ENCODE results near the gene MBD5. TPM values are rescaled to one million over a fixed set of nuclear protein-coding genes. Genes with fewer than 3 reads are reported as not detected.

The MBD5 gene
- total and polyA plus RNA-seq, 2 donors (not counting 1 experiment from before 2014, with no cell fraction given) = 10.9 to 69.7 TPM

GRCh38 chr2:148251993-148252392 lies 231.1 kb downstream of the MBD5 start:
- Mint-ChIP-seq H3K4me3 (no peak overlapping the region), H3K9me3 (ENCODE audit: insufficient read depth) (peaks cover 13% of the 10 kb centered on the region), H3K4me1 (no peaks in the 10 kb centered on the region), H3K27ac (no peak overlapping the region), H3K27me3 (no peaks in the 10 kb centered on the region)
- Histone ChIP-seq H3K9me3 (ENCODE audit: control extremely low read depth in 1 of 3, control insufficient read depth in 2 of 3, insufficient read depth in 1 of 3, low read length in 2 of 3) (peaks cover 0 to 47% (median 36%) of the 10 kb centered on the region in 3 donors), H3K4me3 (ENCODE audit: control extremely low read depth in 1 of 5, extremely low read depth in 1 of 5, insufficient read depth in 1 of 5, low read depth in 2 of 5, low read length in 4 of 5) (no peak overlapping the region), H3K27ac (ENCODE audit: low read length in 2 of 2) (no peak overlapping the region), H3K9ac (ENCODE audit: low read length) (no peak overlapping the region), H3K79me2 (ENCODE audit: control insufficient read depth, insufficient read depth, low read length) (no peaks in the 10 kb centered on the region), H3K4me2 (replicated peaks; ENCODE audit: low read depth, low read length, poor library complexity, severe bottlenecking) (no peak overlapping the region), H3K36me3 (replicated peaks in 1 of 2; ENCODE audit: control extremely low read depth in 1 of 2, control insufficient read depth in 1 of 2, extremely low read depth in 1 of 2, insufficient read depth in 2 of 2, low read length in 1 of 2) (peaks cover 2% of the 10 kb centered on the region in 2 experiments), H3K4me1 (ENCODE audit: control insufficient read depth in 2 of 2, insufficient read depth in 2 of 2, low read length in 2 of 2) (no peaks in the 10 kb centered on the region), H4K20me1 (ENCODE audit: control insufficient read depth, insufficient read depth, low read length, poor library complexity, severe bottlenecking) (no peaks in the 10 kb centered on the region), H3K27me3 (replicated peaks in 1 of 4; ENCODE audit: control extremely low read depth in 1 of 4, control insufficient read depth in 3 of 4, insufficient read depth in 4 of 4, low read length in 3 of 4) (no peaks in the 10 kb centered on the region), H2AFZ (ENCODE audit: insufficient read depth, low read depth, low read length, poor library complexity, severe bottlenecking) (no peak overlapping the region)
- TF ChIP-seq CTCF (IDR thresholded peaks at IDR 0.05) (no peak), EZH2 (IDR thresholded peaks at IDR 0.05; ENCODE audit: borderline replicate concordance, insufficient read depth, low read depth, low read length, poor library complexity, severe bottlenecking) (no peak)
- ChIA-PET POLR2A (no interaction called here), CTCF (no interaction called here)
- intact Hi-C loops (cut with micrococcal nuclease) = no loop called here
- 100% methylated on average over 1 of the region's 5 CpGs for WGBS (ENCODE audit: insufficient coverage)
- ATAC-seq (ENCODE audit: low read depth) (no peak), DNase-seq (no peak)

- H3K4me3 Mint-ChIP-seq = no peak overlapping the region
- H3K27ac ChIP-seq (ENCODE audit: low read length in 2 of 2) = no peak overlapping the region
- no peak overlapping the region for H3K4me2 ChIP-seq (replicated peaks; ENCODE audit: low read depth, low read length, poor library complexity, severe bottlenecking)
- no peak overlapping the region for H3K9ac ChIP-seq (ENCODE audit: low read length)
- POLR2A ChIA-PET = no interaction called here
- no peak overlapping the region for H3K27ac Mint-ChIP-seq
- intact Hi-C loops (cut with micrococcal nuclease) = no loop called here
- H3K36me3 ChIP-seq (replicated peaks in 1 of 2; ENCODE audit: control extremely low read depth in 1 of 2, control insufficient read depth in 1 of 2, extremely low read depth in 1 of 2, insufficient read depth in 2 of 2, low read length in 1 of 2) = peaks cover 2% of the 10 kb centered on the region in 2 experiments
- no peaks in the 10 kb centered on the region for H3K4me1 Mint-ChIP-seq
- no CpG with 5 or more reads among the region's 2 CpGs for WGBS (ENCODE audit: insufficient coverage)
- H2AFZ ChIP-seq (ENCODE audit: insufficient read depth, low read depth, low read length, poor library complexity, severe bottlenecking) = no peak overlapping the region
- H3K4me3 ChIP-seq (ENCODE audit: control extremely low read depth in 1 of 5, extremely low read depth in 1 of 5, insufficient read depth in 1 of 5, low read depth in 2 of 5, low read length in 4 of 5) = no peak overlapping the region
- no peaks in the 10 kb centered on the region for H3K27me3 ChIP-seq (replicated peaks in 1 of 4; ENCODE audit: control extremely low read depth in 1 of 4, control insufficient read depth in 3 of 4, insufficient read depth in 4 of 4, low read length in 3 of 4)
- CTCF ChIA-PET = no interaction called here
- no peaks in the 10 kb centered on the region for H3K79me2 ChIP-seq (ENCODE audit: control insufficient read depth, insufficient read depth, low read length)
- DNase-seq (no peak), ATAC-seq (ENCODE audit: low read depth) (no peak)
- H3K9me3 ChIP-seq (ENCODE audit: control extremely low read depth in 1 of 3, control insufficient read depth in 2 of 3, insufficient read depth in 1 of 3, low read length in 2 of 3) = peaks cover 0 to 53% (median 36%) of the 10 kb centered on the region in 3 donors
- H3K9me3 Mint-ChIP-seq (ENCODE audit: insufficient read depth) = peaks cover 13% of the 10 kb centered on the region
- no peaks in the 10 kb centered on the region for H4K20me1 ChIP-seq (ENCODE audit: control insufficient read depth, insufficient read depth, low read length, poor library complexity, severe bottlenecking)
- no peaks in the 10 kb centered on the region for H3K27me3 Mint-ChIP-seq
- TF ChIP-seq EZH2 (IDR thresholded peaks at IDR 0.05; ENCODE audit: borderline replicate concordance, insufficient read depth, low read depth, low read length, poor library complexity, severe bottlenecking) (no peak), CTCF (IDR thresholded peaks at IDR 0.05) (no peak)
- no peaks in the 10 kb centered on the region for H3K4me1 ChIP-seq (ENCODE audit: control insufficient read depth in 2 of 2, insufficient read depth in 2 of 2, low read length in 2 of 2)
Measured at GRCh38 chr2:148252646-148253045, 231.8 kb downstream of the MBD5 start.
